CD14-positive monocyte (primary cell): ENCODE measurements around the gene KRT75. TPM values are rescaled to one million over a fixed set of nuclear protein-coding genes. Genes with fewer than 3 reads are reported as not detected.

ENCODE experiments used
- DNase-seq, 3 donors: peaks; one replicate each; pipeline ENCODE4 v3.0.0-alpha.2; 2011 to 2022
- H2AFZ ChIP-seq: 2 replicates; pipeline ENCODE4 v1.6.0; 2012; ENCODE audit warnings: mild to moderate bottlenecking, low read depth, low read length, inconsistent platforms; ENCODE audit not compliant: insufficient read depth, poor library complexity, severe bottlenecking
- H3K27ac ChIP-seq, 2 donors: 1 replicate in 1 of 2; 2 replicates in 1 of 2; pipeline ENCODE4 v1.5.1; 2012 to 2013; ENCODE audit warnings: low read length in 2 of 2, control low read depth in 1 of 2, inconsistent platforms in 1 of 2, low read depth in 1 of 2, mild to moderate bottlenecking in 1 of 2
- H3K27me3 ChIP-seq, 2 donors: one replicate each; pipeline versions ENCODE4 v1.6.0 to v1.6.1; 2011 to 2013; ENCODE audit warnings: low read length in 2 of 2; ENCODE audit not compliant: control insufficient read depth in 2 of 2, insufficient read depth in 2 of 2
- H3K36me3 ChIP-seq, 2 donors: replicated peaks in 1 of 2; 1 replicate in 1 of 2; 2 replicates in 1 of 2; pipeline versions ENCODE4 v1.5.1 to v1.6.1; 2012 to 2013; ENCODE audit warnings: low read length in 2 of 2, control low read depth in 1 of 2, inconsistent platforms in 1 of 2, mild to moderate bottlenecking in 1 of 2; ENCODE audit not compliant: insufficient read depth in 2 of 2, control insufficient read depth in 1 of 2
- H3K4me1 ChIP-seq, 2 donors: 1 replicate in 1 of 2; 2 replicates in 1 of 2; pipeline versions ENCODE4 v1.5.1 to v1.6.1; 2012 to 2013; ENCODE audit warnings: low read length in 2 of 2, control low read depth in 1 of 2, inconsistent platforms in 1 of 2, mild to moderate bottlenecking in 1 of 2, moderate library complexity in 1 of 2; ENCODE audit not compliant: insufficient read depth in 2 of 2, control insufficient read depth in 1 of 2
- H3K4me2 ChIP-seq: replicated peaks from 2 replicates; pipeline ENCODE3; 2012; ENCODE audit warnings: low read length, moderate library complexity, mild to moderate bottlenecking; ENCODE audit not compliant: poor library complexity, severe bottlenecking; ENCODE audit errors: extremely low read depth
- H3K4me3 ChIP-seq, 3 experiments: fragments of 200-600 bp in 1 of 3; sonication (generic) in 1 of 3; replicated peaks in 1 of 3; 1 replicate in 2 of 3; 2 replicates in 1 of 3; pipeline ENCODE4 v1.5.1; 2011 to 2013; ENCODE audit warnings: low read length in 3 of 3, mild to moderate bottlenecking in 3 of 3, control low read depth in 2 of 3, low read depth in 2 of 3, inconsistent platforms in 1 of 3, moderate library complexity in 1 of 3
- H3K79me2 ChIP-seq: 2 replicates; pipeline ENCODE4 v1.6.0; 2012; ENCODE audit warnings: mild to moderate bottlenecking, control low read depth, inconsistent platforms, low read length, moderate library complexity; ENCODE audit not compliant: insufficient read depth
- H3K9ac ChIP-seq: 2 replicates; pipeline ENCODE4 v1.6.0; 2017; ENCODE audit warnings: low read length, mild to moderate bottlenecking; ENCODE audit not compliant: insufficient read depth, poor library complexity, severe bottlenecking
- H3K9me3 ChIP-seq, 2 donors: replicated peaks in 1 of 2; 1 replicate in 1 of 2; 2 replicates in 1 of 2; pipeline versions ENCODE4 v1.5.1 to v1.6.1; 2012 to 2013; ENCODE audit warnings: low read length in 2 of 2, control low read depth in 1 of 2; ENCODE audit not compliant: control insufficient read depth in 1 of 2, insufficient read depth in 1 of 2
- H4K20me1 ChIP-seq: 2 replicates; pipeline ENCODE4 v1.6.0; 2012; ENCODE audit warnings: mild to moderate bottlenecking, low read length, control low read depth, moderate library complexity; ENCODE audit not compliant: insufficient read depth
- H3K27ac Mint-ChIP-seq, 7 donors: one replicate each; pipeline ENCODE4 v1.8.0; 2020; ENCODE audit warnings: mild to moderate bottlenecking in 7 of 7, mixed read lengths in 7 of 7, moderate library complexity in 6 of 7, inconsistent platforms in 2 of 7
- H3K27me3 Mint-ChIP-seq, 3 donors: one replicate each; pipeline ENCODE4 v1.8.0; 2021 to 2022; ENCODE audit warnings: low read depth in 3 of 3, mild to moderate bottlenecking in 3 of 3, mixed read lengths in 3 of 3, moderate library complexity in 3 of 3, inconsistent platforms in 1 of 3
- H3K36me3 Mint-ChIP-seq, 2 donors: one replicate each; pipeline ENCODE4 v1.8.0; 2020; ENCODE audit warnings: mixed read lengths in 2 of 2, inconsistent platforms in 1 of 2, mild to moderate bottlenecking in 1 of 2
- H3K4me1 Mint-ChIP-seq: one replicate; pipeline ENCODE4 v1.8.0; 2020; ENCODE audit warnings: mild to moderate bottlenecking, mixed read lengths
- H3K4me3 Mint-ChIP-seq, 2 donors: one replicate each; pipeline ENCODE4 v1.8.0; 2020; ENCODE audit warnings: mild to moderate bottlenecking in 2 of 2, mixed read lengths in 2 of 2, moderate library complexity in 1 of 2
- H3K9me3 Mint-ChIP-seq, 7 donors: one replicate each; pipeline ENCODE4 v1.8.0; 2020 to 2022; ENCODE audit warnings: mixed read lengths in 7 of 7, mild to moderate bottlenecking in 6 of 7, moderate library complexity in 6 of 7, inconsistent platforms in 2 of 7
- WGBS: methylation state at CpG from one replicate; pipeline ENCODE4 v1.1.5; 2013; ENCODE audit warnings: missing lambda C conversion rate; ENCODE audit not compliant: insufficient coverage; 5-methylcytosine and 5-hydroxymethylcytosine counted together
- intact Hi-C, 2 donors: fragments of 100-400 bp; cut with micrococcal nuclease; formaldehyde crosslinking; loops; one replicate each; pipeline versions ENCODE4 v1.15.0 to v1.15.1; 2023
- polyA plus RNA-seq, 3 donors: library from polyadenylated mRNA; depleted of rRNA in 1 of 3; unstranded in 2 of 3; stranded (reverse) in 1 of 3; fragments of 300-500 nt in 2 of 3; fragments of >200 nt in 1 of 3; fragmentation: Illumina TruSeq in 2 of 3; gene quantifications; 1 replicate in 2 of 3; 2 replicates in 1 of 3; pipeline ENCODE4 v1.2.3, GENCODE V29; 2012 to 2021
- TF ChIP-seq, protein P1 (sequence below): fragments of 200-600 bp; IDR thresholded peaks from one replicate; pipeline ENCODE4 v1.8.0; 2022; ENCODE audit warnings: antibody characterized with exemption, mild to moderate bottlenecking

The KRT75 gene
- polyA plus RNA-seq, 3 donors: not detected

DNA sequence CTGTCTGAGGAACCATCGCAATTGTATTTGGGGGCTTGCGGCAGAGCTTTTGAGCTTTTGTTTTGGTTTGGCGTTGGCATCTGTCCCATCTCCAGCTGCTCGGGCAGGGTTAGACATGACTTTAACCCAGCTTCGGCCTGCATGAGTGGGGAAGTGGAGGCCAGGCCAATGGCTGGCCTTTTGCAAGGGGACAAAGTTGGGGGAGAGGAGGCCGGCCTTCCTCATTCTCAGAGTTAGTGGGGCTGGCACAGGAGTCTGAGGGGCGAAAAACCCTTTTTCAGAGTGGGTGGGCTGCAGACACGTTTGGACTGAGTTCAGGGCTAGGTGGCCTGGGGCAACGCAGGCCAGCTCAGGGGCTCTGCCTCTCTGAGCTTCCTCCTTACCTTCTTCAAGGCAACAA is 33.3 kb downstream of the KRT75 start:
- peaks cover 0 to 2% (median 0%) of the 10 kb centered on the region in 7 donors for H3K9me3 Mint-ChIP-seq
- no peak overlapping the region for H3K4me3 ChIP-seq
- H3K4me3 Mint-ChIP-seq: no peak overlapping the region
- peaks cover 4 to 7% (median 6%) of the 10 kb centered on the region in 3 donors for H3K27me3 Mint-ChIP-seq
- no peaks in the 10 kb centered on the region for H3K4me1 Mint-ChIP-seq
- no peak overlapping the region for H3K27ac ChIP-seq
- no peaks in the 10 kb centered on the region for H3K9me3 ChIP-seq
- no peak overlapping the region for H2AFZ ChIP-seq
- no peaks in the 10 kb centered on the region for H3K27me3 ChIP-seq
- no peak overlapping the region for H3K4me2 ChIP-seq
- no peak for DNase-seq
- no peak overlapping the region for H3K9ac ChIP-seq
- TF ChIP-seq, protein P1, sequence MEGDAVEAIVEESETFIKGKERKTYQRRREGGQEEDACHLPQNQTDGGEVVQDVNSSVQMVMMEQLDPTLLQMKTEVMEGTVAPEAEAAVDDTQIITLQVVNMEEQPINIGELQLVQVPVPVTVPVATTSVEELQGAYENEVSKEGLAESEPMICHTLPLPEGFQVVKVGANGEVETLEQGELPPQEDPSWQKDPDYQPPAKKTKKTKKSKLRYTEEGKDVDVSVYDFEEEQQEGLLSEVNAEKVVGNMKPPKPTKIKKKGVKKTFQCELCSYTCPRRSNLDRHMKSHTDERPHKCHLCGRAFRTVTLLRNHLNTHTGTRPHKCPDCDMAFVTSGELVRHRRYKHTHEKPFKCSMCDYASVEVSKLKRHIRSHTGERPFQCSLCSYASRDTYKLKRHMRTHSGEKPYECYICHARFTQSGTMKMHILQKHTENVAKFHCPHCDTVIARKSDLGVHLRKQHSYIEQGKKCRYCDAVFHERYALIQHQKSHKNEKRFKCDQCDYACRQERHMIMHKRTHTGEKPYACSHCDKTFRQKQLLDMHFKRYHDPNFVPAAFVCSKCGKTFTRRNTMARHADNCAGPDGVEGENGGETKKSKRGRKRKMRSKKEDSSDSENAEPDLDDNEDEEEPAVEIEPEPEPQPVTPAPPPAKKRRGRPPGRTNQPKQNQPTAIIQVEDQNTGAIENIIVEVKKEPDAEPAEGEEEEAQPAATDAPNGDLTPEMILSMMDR: no peak
- no peaks in the 10 kb centered on the region for H3K79me2 ChIP-seq
- peak overlapping the region in 1 of 7 donors; percentile 75 for H3K27ac Mint-ChIP-seq
- WGBS: 83% methylated on average over 8 of the region's 9 CpGs
- no peaks in the 10 kb centered on the region for H3K36me3 Mint-ChIP-seq
- H4K20me1 ChIP-seq: no peaks in the 10 kb centered on the region
- H3K4me1 ChIP-seq: no peaks in the 10 kb centered on the region
- intact Hi-C loops: no loop called here
- H3K36me3 ChIP-seq: no peaks in the 10 kb centered on the region

DNA sequence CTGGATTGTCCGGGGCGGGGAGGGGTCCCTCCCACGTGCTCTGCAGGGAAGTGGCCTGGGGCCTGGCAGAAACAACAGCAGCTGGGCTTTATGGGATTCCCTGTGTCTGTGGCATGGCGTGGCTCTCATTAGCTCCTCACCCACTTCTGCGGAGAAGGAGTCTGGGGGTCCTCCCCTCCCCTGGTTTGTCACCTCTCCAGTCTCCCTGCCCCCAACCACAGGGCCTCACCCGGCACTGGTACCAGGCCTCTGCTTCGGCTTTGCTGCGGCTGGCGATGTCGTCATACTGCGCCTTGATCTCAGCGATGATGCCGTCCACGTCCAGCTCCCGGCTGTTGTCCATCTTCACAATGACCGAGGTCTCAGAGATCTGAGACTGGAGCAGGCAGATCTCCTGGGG is 34.4 kb downstream of the KRT75 start:
- no peak overlapping the region for H3K27ac ChIP-seq

More for the DNA sequence above, 34.4 kb downstream of the KRT75 start:
- WGBS: 96% methylated on average over 16 of the region's 16 CpGs
- H3K4me1 ChIP-seq: no peaks in the 10 kb centered on the region
- Mint-ChIP-seq H3K4me3 (no peak overlapping the region), H3K4me1 (no peaks in the 10 kb centered on the region), H3K9me3 (peaks cover 0 to 2% (median 0%) of the 10 kb centered on the region in 7 donors), H3K27me3 (peaks cover 4 to 8% (median 7%) of the 10 kb centered on the region in 3 donors), H3K36me3 (no peaks in the 10 kb centered on the region), H3K27ac (no peak overlapping the region)
- no peak overlapping the region for H2AFZ ChIP-seq
- H3K79me2 ChIP-seq: no peaks in the 10 kb centered on the region
- TF ChIP-seq, protein P1: no peak
- no peak overlapping the region for H3K4me2 ChIP-seq
- intact Hi-C loops: no loop called here
- H3K9ac ChIP-seq: no peak overlapping the region
- no peak for DNase-seq
- no peaks in the 10 kb centered on the region for H3K27me3 ChIP-seq
- H3K9me3 ChIP-seq: no peaks in the 10 kb centered on the region
- no peak overlapping the region for H3K4me3 ChIP-seq
- no peaks in the 10 kb centered on the region for H4K20me1 ChIP-seq
- H3K36me3 ChIP-seq: no peaks in the 10 kb centered on the region
